ENCODE data around the gene SEMA3F. TPM values are rescaled to one million over a fixed set of nuclear protein-coding genes. Genes with fewer than 3 reads are reported as not detected.

Gene SEMA3F
- total RNA-seq, 1 donor from 2014 or later = 65.6 TPM

- TF ChIP-seq CTCF (IDR thresholded peaks at IDR 0.05) = no peak
- Histone ChIP-seq H3K27me3 (no peaks in the 10 kb centered on the region), H3K27ac (no peak overlapping the region), H3K36me3 (peaks cover 64% of the 10 kb centered on the region), H3K4me3 (no peak overlapping the region), H3K4me1 (peaks cover 5% of the 10 kb centered on the region), H3K9me3 (no peaks in the 10 kb centered on the region)
- ATAC-seq (no peak), DNase-seq (no peak)
- intact Hi-C loops (cut with DNase I) = loop anchor here (5.0 kb wide), 1 partner anchor 68 kb away; no protein-coding TSS in a partner anchor
These were observed 35.3 kb upstream of the SEMA3F start for GRCh38 chr3:50119786-50120185.

- DNase-seq (no peak), ATAC-seq (no peak)
- Histone ChIP-seq H3K27ac (no peak overlapping the region), H3K4me3 (no peak overlapping the region), H3K36me3 (peaks cover 57% of the 10 kb centered on the region), H3K4me1 (peaks cover 5% of the 10 kb centered on the region), H3K9me3 (no peaks in the 10 kb centered on the region), H3K27me3 (no peaks in the 10 kb centered on the region)
- no peak for TF ChIP-seq CTCF (IDR thresholded peaks at IDR 0.05)
- intact Hi-C loops (cut with DNase I) = loop anchor here (5.0 kb wide), 1 partner anchor 67 kb away; no protein-coding TSS in a partner anchor
These were observed 34.6 kb upstream of the SEMA3F start for GRCh38 chr3:50120364-50121071.

GRCh38 chr3:50121072-50122032 is 33.8 kb upstream of the SEMA3F start:
- Histone ChIP-seq H3K4me1 (peaks cover 8% of the 10 kb centered on the region), H3K4me3 (no peak overlapping the region), H3K9me3 (no peaks in the 10 kb centered on the region), H3K27ac (no peak overlapping the region), H3K36me3 (peaks cover 48% of the 10 kb centered on the region), H3K27me3 (no peaks in the 10 kb centered on the region)
- ATAC-seq (peak; percentile 83), DNase-seq (peak; percentile 82)
- intact Hi-C loops (cut with DNase I) = loop anchor here (5.0 kb wide), 1 partner anchor 66 kb away; no protein-coding TSS in a partner anchor
- TF ChIP-seq CTCF (IDR thresholded peaks at IDR 0.05) = peak; percentile 85

- intact Hi-C loops (cut with DNase I) = loop anchor here (5.0 kb wide), 1 partner anchor 65 kb away; no protein-coding TSS in a partner anchor
- Histone ChIP-seq H3K9me3 (no peaks in the 10 kb centered on the region), H3K4me3 (no peak overlapping the region), H3K36me3 (peaks cover 41% of the 10 kb centered on the region), H3K27ac (no peak overlapping the region), H3K4me1 (peaks cover 12% of the 10 kb centered on the region), H3K27me3 (no peaks in the 10 kb centered on the region)
- TF ChIP-seq CTCF (IDR thresholded peaks at IDR 0.05) = no peak
- no peak for DNase-seq
- no peak for ATAC-seq
These were observed 33.1 kb upstream of the SEMA3F start for GRCh38 chr3:50122071-50122470.

- intact Hi-C loops (cut with DNase I) = loop anchor here (5.0 kb wide), 1 partner anchor 64 kb away; no protein-coding TSS in a partner anchor
- H3K4me3 ChIP-seq = no peak overlapping the region
- peak; percentile 60 for DNase-seq
- ATAC-seq = no peak
- TF ChIP-seq CTCF (IDR thresholded peaks at IDR 0.05) = no peak
- H3K9me3 ChIP-seq = no peaks in the 10 kb centered on the region
- peaks cover 34% of the 10 kb centered on the region for H3K36me3 ChIP-seq
- no peak overlapping the region for H3K27ac ChIP-seq
- peaks cover 12% of the 10 kb centered on the region for H3K4me1 ChIP-seq
- H3K27me3 ChIP-seq = no peaks in the 10 kb centered on the region
These were observed 32.3 kb upstream of the SEMA3F start for GRCh38 chr3:50122661-50123391.
